GM18519 (cell line): ENCODE measurements around the gene MKKS.

Experiments
- ATAC-seq: cut with Tn5 transposase; IDR thresholded peaks from one replicate; pipeline ENCODE4 v1.9.1; 2021; ENCODE audit warnings: mild to moderate bottlenecking, moderate library complexity; ENCODE audit not compliant: unreplicated experiment, low FRiP score

The MKKS gene

GRCh38 chr20:10371467-10371866 is 62.6 kb downstream of the MKKS start:
- no peak for ATAC-seq

- no peak for ATAC-seq
Measured at GRCh38 chr20:10370091-10370887, 63.7 kb downstream of the MKKS start.

GRCh38 chr20:10369723-10370090 is 64.3 kb downstream of the MKKS start:
- no peak for ATAC-seq

GRCh38 chr20:10368702-10369041 is 65.3 kb downstream of the MKKS start:
- ATAC-seq: no peak

GRCh38 chr20:10367943-10368701 is 65.9 kb downstream of the MKKS start:
- no peak for ATAC-seq

GRCh38 chr20:10367693-10367942 is 66.4 kb downstream of the MKKS start:
- no peak for ATAC-seq

GRCh38 chr20:10366898-10367692 is 66.9 kb downstream of the MKKS start:
- ATAC-seq: no peak

GRCh38 chr20:10362674-10363073 is 71.3 kb downstream of the MKKS start:
- ATAC-seq: peak; percentile 43

- no peak for ATAC-seq
Measured at GRCh38 chr20:10360878-10361277, 73.1 kb downstream of the MKKS start.

GRCh38 chr20:10359621-10360040 is 74.4 kb downstream of the MKKS start:
- no peak for ATAC-seq

- ATAC-seq: no peak
Measured at GRCh38 chr20:10357974-10358373, 76.0 kb downstream of the MKKS start.

- no peak for ATAC-seq
Measured at GRCh38 chr20:10357061-10357708, 76.8 kb downstream of the MKKS start.

GRCh38 chr20:10356628-10357027 is 77.4 kb downstream of the MKKS start:
- ATAC-seq: no peak

GRCh38 chr20:10352934-10353824 is 80.8 kb downstream of the MKKS start:
- ATAC-seq: no peak
